Measurements from ENCODE around the gene SDR9C7. TPM values are rescaled to one million over a fixed set of nuclear protein-coding genes. Genes with fewer than 3 reads are reported as not detected.
"Not testable (repeated sequence)": the region's sequence is repeated elsewhere in the genome, so short reads cannot be mapped to it uniquely, and the experiment has no call there.

The SDR9C7 gene
- total RNA-seq, 1 experiment from 2014 or later, result not detected

DNA sequence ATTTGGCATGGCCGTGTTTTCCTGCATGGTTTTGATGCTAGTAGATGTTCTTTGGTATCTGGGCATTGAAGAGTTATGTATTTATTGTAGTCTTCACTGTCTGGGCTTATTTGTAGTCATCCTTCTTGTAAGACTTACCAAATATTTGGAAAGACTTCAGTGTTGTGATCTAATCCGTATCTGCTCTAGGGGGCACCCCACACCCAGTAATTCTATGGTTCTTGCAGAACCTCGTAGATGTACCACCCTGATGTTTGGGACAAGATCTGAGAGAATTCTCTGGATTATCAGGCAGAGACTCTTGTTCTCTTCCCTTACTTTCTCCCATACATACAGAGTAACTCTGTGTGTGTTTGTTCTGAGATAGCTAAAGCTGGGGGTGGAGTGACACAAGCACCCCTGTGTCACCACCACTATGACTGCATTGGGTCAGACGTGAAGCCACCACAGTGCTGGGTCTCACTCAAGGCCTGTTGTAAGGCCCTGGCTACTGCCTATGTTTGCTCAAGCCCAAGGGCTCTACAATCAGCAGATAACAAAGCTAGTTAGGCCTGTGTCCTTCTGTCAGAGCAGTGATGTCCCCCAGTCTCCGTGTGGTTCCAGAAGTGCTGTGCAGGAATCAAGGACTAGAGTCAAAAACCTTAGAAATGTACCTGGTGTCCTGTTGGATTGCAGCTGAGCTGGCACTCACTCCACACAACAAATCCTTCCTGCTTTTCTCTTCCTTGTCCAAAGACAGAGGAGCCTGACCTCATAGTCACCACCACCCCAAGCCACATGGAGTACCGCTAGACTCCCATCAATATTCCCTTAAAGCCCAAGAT, 13.6 kb upstream of the SDR9C7 start:
- Histone ChIP-seq H3K79me2 (ENCODE audit: low read length) (no peaks in the 10 kb centered on the region), H3K4me1 (ENCODE audit: insufficient read depth, low read length) (peaks cover 8% of the 10 kb centered on the region), H3K4me3 (ENCODE audit: low read length) (no peak overlapping the region), H2AFZ (ENCODE audit: low read length) (no peak overlapping the region), H3K9ac (ENCODE audit: low read length) (no peak overlapping the region), H3F3A (ENCODE audit: low read length, unreplicated experiment) (no peaks in the 10 kb centered on the region), H4K20me1 (ENCODE audit: low read length) (no peaks in the 10 kb centered on the region), H3K4me2 (ENCODE audit: low read length) (no peak overlapping the region), H3K9me3 (ENCODE audit: low read length) (no peaks in the 10 kb centered on the region), H3K9me2 (replicated peaks; ENCODE audit: low read length) (no peaks in the 10 kb centered on the region), H3K36me3 (ENCODE audit: low read depth, low read length) (no peaks in the 10 kb centered on the region), H3K27ac (ENCODE audit: low read length) (no peak overlapping the region), H3K27me3 (ENCODE audit: low read length) (no peaks in the 10 kb centered on the region)
- TF ChIP-seq, protein P1, sequence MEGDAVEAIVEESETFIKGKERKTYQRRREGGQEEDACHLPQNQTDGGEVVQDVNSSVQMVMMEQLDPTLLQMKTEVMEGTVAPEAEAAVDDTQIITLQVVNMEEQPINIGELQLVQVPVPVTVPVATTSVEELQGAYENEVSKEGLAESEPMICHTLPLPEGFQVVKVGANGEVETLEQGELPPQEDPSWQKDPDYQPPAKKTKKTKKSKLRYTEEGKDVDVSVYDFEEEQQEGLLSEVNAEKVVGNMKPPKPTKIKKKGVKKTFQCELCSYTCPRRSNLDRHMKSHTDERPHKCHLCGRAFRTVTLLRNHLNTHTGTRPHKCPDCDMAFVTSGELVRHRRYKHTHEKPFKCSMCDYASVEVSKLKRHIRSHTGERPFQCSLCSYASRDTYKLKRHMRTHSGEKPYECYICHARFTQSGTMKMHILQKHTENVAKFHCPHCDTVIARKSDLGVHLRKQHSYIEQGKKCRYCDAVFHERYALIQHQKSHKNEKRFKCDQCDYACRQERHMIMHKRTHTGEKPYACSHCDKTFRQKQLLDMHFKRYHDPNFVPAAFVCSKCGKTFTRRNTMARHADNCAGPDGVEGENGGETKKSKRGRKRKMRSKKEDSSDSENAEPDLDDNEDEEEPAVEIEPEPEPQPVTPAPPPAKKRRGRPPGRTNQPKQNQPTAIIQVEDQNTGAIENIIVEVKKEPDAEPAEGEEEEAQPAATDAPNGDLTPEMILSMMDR (conservative IDR thresholded peaks at IDR 0.05; ENCODE audit: low read depth, low read length), result peak; percentile 51
- no peak for TF ChIP-seq EZH2phosphoT487 (IDR thresholded peaks at IDR 0.05; ENCODE audit: borderline replicate concordance, low read length)
- no TSS peak for BruUV-seq (replicated peaks)
- peak; percentile 42; the same call in 1 of the 2 replicates for ATAC-seq
- peak; percentile 57 for DNase-seq
- intact Hi-C loops (cut with micrococcal nuclease), result loop anchor here (1.0 kb wide), 1 partner anchor 39 kb away; no protein-coding TSS in a partner anchor
- ChIA-PET POLR2A (ENCODE audit: unreplicated experiment) (interaction anchor here (0.6 kb wide), 1 partner anchor 141 kb away, joined by 3 read pairs; the partner anchor contains the start of gene NAB2), CTCF (no interaction called here)

DNA sequence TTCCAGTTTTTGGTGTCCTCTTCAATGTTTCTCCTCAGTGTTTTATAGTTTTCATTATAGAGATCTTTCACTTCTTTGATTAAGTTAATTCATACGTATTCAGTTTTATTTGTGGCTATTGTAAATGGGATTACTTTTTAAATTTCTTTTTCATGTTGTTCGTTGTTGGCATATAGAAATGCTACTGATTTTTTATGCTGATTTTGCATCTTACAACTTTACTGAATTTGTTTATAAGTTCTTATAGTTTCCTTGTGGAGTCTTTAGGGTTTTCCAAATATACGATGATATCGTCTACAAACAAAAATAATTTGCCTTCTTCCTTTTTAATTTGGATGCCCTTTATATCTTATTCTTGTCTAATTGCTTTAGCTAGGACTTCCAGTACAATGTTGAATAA, 9.7 kb upstream of the SDR9C7 start:
- H3K27me3 ChIP-seq (ENCODE audit: low read length), result no peaks in the 10 kb centered on the region
- peaks cover 11% of the 10 kb centered on the region for H3K4me1 ChIP-seq (ENCODE audit: insufficient read depth, low read length)
- H3K4me3 ChIP-seq (ENCODE audit: low read length), result no peak overlapping the region
- ChIA-PET POLR2A (ENCODE audit: unreplicated experiment) (no interaction called here), CTCF (no interaction called here)
- H3F3A ChIP-seq (ENCODE audit: low read length, unreplicated experiment), result no peaks in the 10 kb centered on the region
- H4K20me1 ChIP-seq (ENCODE audit: low read length), result no peaks in the 10 kb centered on the region
- BruUV-seq (replicated peaks), result no TSS peak
- H3K9me3 ChIP-seq (ENCODE audit: low read length), result no peaks in the 10 kb centered on the region
- no peak for DNase-seq
- no peaks in the 10 kb centered on the region for H3K9me2 ChIP-seq (replicated peaks; ENCODE audit: low read length)
- H2AFZ ChIP-seq (ENCODE audit: low read length), result no peak overlapping the region
- no peaks in the 10 kb centered on the region for H3K79me2 ChIP-seq (ENCODE audit: low read length)
- H3K4me2 ChIP-seq (ENCODE audit: low read length), result no peak overlapping the region
- H3K27ac ChIP-seq (ENCODE audit: low read length), result no peak overlapping the region
- no peak for ATAC-seq
- TF ChIP-seq, protein P1 (conservative IDR thresholded peaks at IDR 0.05; ENCODE audit: low read depth, low read length), result no peak
- TF ChIP-seq EZH2phosphoT487 (IDR thresholded peaks at IDR 0.05; ENCODE audit: borderline replicate concordance, low read length) (no peak), EZH2 (IDR thresholded peaks at IDR 0.05; ENCODE audit: low read length, unreplicated experiment) (no peak)
- no peaks in the 10 kb centered on the region for H3K36me3 ChIP-seq (ENCODE audit: low read depth, low read length)
- intact Hi-C loops (cut with micrococcal nuclease), result no loop called here
- no peak overlapping the region for H3K9ac ChIP-seq (ENCODE audit: low read length)

DNA sequence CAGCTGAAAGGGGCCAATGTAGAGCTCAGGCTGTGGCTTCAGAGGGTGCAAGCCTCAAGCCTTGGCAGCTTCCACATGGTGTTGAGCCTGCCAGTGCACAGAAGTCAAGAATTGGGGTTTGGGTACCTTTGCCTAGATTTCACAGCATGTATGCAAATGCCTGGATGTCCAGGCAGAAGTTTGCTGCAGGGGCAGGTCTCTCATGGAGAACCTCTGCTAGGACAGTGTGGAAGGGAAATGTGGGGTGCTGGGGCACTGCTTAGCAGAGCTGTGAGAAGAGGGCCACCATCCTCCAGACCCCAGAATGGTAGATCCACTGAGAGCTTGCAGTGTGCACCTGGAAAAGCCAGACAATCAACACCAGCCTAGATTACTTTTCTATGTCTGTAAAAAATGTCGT, 9.2 kb upstream of the SDR9C7 start:
- H3K27ac ChIP-seq (ENCODE audit: low read length); H3K4me3 ChIP-seq (ENCODE audit: low read length); H3K9me3 ChIP-seq (ENCODE audit: low read length); ATAC-seq; H2AFZ ChIP-seq (ENCODE audit: low read length); H3K79me2 ChIP-seq (ENCODE audit: low read length); POLR2A ChIA-PET (ENCODE audit: unreplicated experiment); H3K9me2 ChIP-seq (replicated peaks; ENCODE audit: low read length); H3K4me2 ChIP-seq (ENCODE audit: low read length); H4K20me1 ChIP-seq (ENCODE audit: low read length); H3K9ac ChIP-seq (ENCODE audit: low read length); H3K27me3 ChIP-seq (ENCODE audit: low read length); CTCF ChIA-PET; intact Hi-C loops (cut with micrococcal nuclease); BruUV-seq (replicated peaks); H3F3A ChIP-seq (ENCODE audit: low read length, unreplicated experiment); DNase-seq; H3K36me3 ChIP-seq (ENCODE audit: low read depth, low read length): not testable (repeated sequence)
- peaks cover 11% of the 10 kb centered on the region for H3K4me1 ChIP-seq (ENCODE audit: insufficient read depth, low read length)
